ENCODE data around the gene CCN6.

The CCN6 gene

DNA sequence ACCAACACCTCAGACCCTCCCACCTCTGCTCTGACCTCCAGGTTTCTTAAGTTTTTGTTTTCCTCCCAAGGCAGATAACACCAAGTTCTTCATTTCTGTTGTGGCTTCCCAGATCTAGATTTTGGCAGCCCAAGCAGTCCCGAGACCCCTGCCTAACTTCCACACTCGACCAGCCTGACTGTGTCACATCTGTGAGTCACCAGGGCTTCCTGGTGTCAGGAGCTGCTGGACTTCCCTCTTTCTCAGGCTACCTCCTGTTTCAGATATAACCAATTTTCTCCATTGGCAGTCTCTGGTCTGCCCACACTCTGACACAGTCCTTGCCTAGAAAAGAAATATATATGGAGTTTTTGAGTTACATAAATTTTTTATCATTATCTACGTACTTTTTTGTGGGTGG is 46.1 kb upstream of the CCN6 start:
- H3K9ac ChIP-seq = no peak overlapping the region
- TF ChIP-seq, protein P1, sequence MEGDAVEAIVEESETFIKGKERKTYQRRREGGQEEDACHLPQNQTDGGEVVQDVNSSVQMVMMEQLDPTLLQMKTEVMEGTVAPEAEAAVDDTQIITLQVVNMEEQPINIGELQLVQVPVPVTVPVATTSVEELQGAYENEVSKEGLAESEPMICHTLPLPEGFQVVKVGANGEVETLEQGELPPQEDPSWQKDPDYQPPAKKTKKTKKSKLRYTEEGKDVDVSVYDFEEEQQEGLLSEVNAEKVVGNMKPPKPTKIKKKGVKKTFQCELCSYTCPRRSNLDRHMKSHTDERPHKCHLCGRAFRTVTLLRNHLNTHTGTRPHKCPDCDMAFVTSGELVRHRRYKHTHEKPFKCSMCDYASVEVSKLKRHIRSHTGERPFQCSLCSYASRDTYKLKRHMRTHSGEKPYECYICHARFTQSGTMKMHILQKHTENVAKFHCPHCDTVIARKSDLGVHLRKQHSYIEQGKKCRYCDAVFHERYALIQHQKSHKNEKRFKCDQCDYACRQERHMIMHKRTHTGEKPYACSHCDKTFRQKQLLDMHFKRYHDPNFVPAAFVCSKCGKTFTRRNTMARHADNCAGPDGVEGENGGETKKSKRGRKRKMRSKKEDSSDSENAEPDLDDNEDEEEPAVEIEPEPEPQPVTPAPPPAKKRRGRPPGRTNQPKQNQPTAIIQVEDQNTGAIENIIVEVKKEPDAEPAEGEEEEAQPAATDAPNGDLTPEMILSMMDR (conservative IDR thresholded peaks at IDR 0.05; ENCODE audit: low read depth, low read length) = no peak
- no peaks in the 10 kb centered on the region for H3K36me3 ChIP-seq (ENCODE audit: insufficient read depth)
- no peak overlapping the region for H3K4me2 ChIP-seq
- H3K79me2 ChIP-seq (ENCODE audit: insufficient read depth, low read depth) = no peaks in the 10 kb centered on the region
- H3K27ac ChIP-seq = no peak overlapping the region
- no peaks in the 10 kb centered on the region for H3K27me3 ChIP-seq (ENCODE audit: insufficient read depth, low read depth)
- no peak overlapping the region for H3K4me3 ChIP-seq (IDR thresholded peaks at IDR 0.05; ENCODE audit: insufficient read depth, low read depth, low read length)
- H2AFZ ChIP-seq (ENCODE audit: low read depth) = no peak overlapping the region
- H3K4me1 ChIP-seq (ENCODE audit: low read depth, poor library complexity, severe bottlenecking) = no peaks in the 10 kb centered on the region
- no peaks in the 10 kb centered on the region for H4K20me1 ChIP-seq (ENCODE audit: insufficient read depth)

DNA sequence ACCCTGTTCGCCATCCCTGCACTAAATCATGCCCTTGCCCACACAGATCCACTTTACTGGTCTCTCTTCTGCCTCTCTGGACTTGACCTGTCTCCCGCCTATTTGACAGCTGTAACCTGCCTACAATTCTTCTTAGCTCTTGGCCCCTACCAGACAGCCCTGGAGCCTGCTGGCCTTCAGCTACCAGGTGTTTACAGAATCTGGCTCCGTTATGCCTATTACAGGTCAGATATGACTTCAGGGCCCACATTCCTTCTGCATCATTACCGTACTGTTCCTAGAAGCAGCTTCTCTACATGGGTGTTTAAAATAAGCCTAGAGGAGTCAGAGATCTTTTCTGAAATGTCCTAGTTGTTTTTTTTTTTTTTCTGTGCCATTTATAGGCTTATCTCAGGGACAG is 45.4 kb upstream of the CCN6 start:
- no peak overlapping the region for H2AFZ ChIP-seq (ENCODE audit: low read depth)
- H3K36me3 ChIP-seq (ENCODE audit: insufficient read depth) = no peaks in the 10 kb centered on the region
- no peaks in the 10 kb centered on the region for H3K79me2 ChIP-seq (ENCODE audit: insufficient read depth, low read depth)
- no peak overlapping the region for H3K9ac ChIP-seq
- no peaks in the 10 kb centered on the region for H3K4me1 ChIP-seq (ENCODE audit: low read depth, poor library complexity, severe bottlenecking)
- no peak overlapping the region for H3K4me2 ChIP-seq
- no peak overlapping the region for H3K27ac ChIP-seq
- H4K20me1 ChIP-seq (ENCODE audit: insufficient read depth) = no peaks in the 10 kb centered on the region
- no peaks in the 10 kb centered on the region for H3K27me3 ChIP-seq (ENCODE audit: insufficient read depth, low read depth)
- TF ChIP-seq, protein P1 (conservative IDR thresholded peaks at IDR 0.05; ENCODE audit: low read depth, low read length) = no peak
- no peak overlapping the region for H3K4me3 ChIP-seq (IDR thresholded peaks at IDR 0.05; ENCODE audit: insufficient read depth, low read depth, low read length)

DNA sequence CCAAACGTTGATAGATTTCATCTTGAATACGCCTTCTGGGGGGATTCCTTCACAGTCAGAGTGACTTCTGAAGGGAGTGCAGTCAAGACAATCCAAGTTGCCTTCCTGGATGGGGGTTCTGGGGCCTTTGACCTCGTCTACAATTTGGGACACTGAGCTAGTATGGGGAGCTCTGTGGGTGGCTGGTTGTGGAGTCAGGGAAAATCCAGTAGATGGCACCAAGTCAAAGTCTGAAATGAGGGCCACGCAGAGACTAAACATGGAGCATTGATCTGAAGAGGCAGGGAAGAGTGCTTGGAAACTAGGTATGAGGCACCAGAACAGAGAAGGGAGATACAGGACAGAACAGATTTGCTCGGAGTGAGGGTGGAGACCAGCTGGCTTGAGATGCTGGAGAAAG is 43.6 kb upstream of the CCN6 start:
- Histone ChIP-seq H3K36me3 (ENCODE audit: insufficient read depth) (no peaks in the 10 kb centered on the region), H3K9ac (no peak overlapping the region), H3K79me2 (ENCODE audit: insufficient read depth, low read depth) (no peaks in the 10 kb centered on the region), H4K20me1 (ENCODE audit: insufficient read depth) (no peaks in the 10 kb centered on the region), H3K27me3 (ENCODE audit: insufficient read depth, low read depth) (no peaks in the 10 kb centered on the region), H3K4me1 (ENCODE audit: low read depth, poor library complexity, severe bottlenecking) (no peaks in the 10 kb centered on the region), H3K4me2 (no peak overlapping the region), H3K27ac (no peak overlapping the region), H3K4me3 (IDR thresholded peaks at IDR 0.05; ENCODE audit: insufficient read depth, low read depth, low read length) (no peak overlapping the region), H2AFZ (ENCODE audit: low read depth) (no peak overlapping the region)
- TF ChIP-seq, protein P1 (conservative IDR thresholded peaks at IDR 0.05; ENCODE audit: low read depth, low read length) = no peak

DNA sequence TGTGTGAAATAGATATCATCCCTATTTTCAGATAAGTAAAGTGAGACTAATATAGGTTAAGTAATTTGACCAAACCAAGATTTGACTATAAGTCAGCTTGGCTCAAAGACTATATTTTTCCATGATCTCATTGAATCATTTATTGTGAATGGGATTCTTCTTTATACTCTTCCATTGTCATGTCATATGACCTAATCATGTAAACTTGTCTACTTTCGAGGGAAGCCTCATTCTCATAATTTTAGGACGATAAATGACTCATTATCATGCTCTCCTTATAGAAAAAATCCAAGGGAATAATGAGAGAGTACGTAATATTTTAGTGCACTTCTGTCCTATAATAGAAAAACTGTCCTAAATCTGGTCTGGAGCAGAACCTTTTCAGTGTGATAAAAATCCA is 40.9 kb upstream of the CCN6 start:
- H3K27me3 ChIP-seq (ENCODE audit: insufficient read depth, low read depth) = no peaks in the 10 kb centered on the region

More for the DNA sequence above, 40.9 kb upstream of the CCN6 start:
- Histone ChIP-seq H3K79me2 (ENCODE audit: insufficient read depth, low read depth) (no peaks in the 10 kb centered on the region), H3K36me3 (ENCODE audit: insufficient read depth) (no peaks in the 10 kb centered on the region), H4K20me1 (ENCODE audit: insufficient read depth) (no peaks in the 10 kb centered on the region), H3K4me3 (IDR thresholded peaks at IDR 0.05; ENCODE audit: insufficient read depth, low read depth, low read length) (no peak overlapping the region), H3K4me2 (no peak overlapping the region), H2AFZ (ENCODE audit: low read depth) (no peak overlapping the region), H3K27ac (no peak overlapping the region), H3K9ac (no peak overlapping the region), H3K4me1 (ENCODE audit: low read depth, poor library complexity, severe bottlenecking) (no peaks in the 10 kb centered on the region)
- TF ChIP-seq, protein P1 (conservative IDR thresholded peaks at IDR 0.05; ENCODE audit: low read depth, low read length) = no peak
